K562 (cell line): ENCODE data around the gene CDSN. TPM values are rescaled to one million over a fixed set of nuclear protein-coding genes. Genes with fewer than 3 reads are reported as not detected.

ENCODE experiments used
- ATAC-seq: fragments of 200-7000 bp; cut with Tn5 transposase; 3 replicates; pipeline ENCODE4 v1.9.1; 2020; ENCODE audit warnings: moderate library complexity
- BruUV-seq: library from RNA; stranded (reverse); fragments of 400-500 nt; replicated peaks from 2 replicates; lab custom pipeline; 2021; lab: Mats Ljungman, UMichigan
- CTCF ChIA-PET: fragments of 300-600 bp; formaldehyde crosslinking; extraction: SDS; loops from one replicate; lab custom pipeline; 2021; ENCODE audit warnings: low intra/inter-chr PET ratio; lab: Yijun Ruan, JAX
- POLR2A ChIA-PET: fragments of 300-600, 350-650 bp; sonication (Branson Sonifier 250); formaldehyde crosslinking; extraction: SDS; loops from one replicate; lab custom pipeline; 2021; ENCODE audit warnings: antibody characterized with exemption, inconsistent platforms; lab: Yijun Ruan, JAX
- DNase-seq, 4 experiments: peaks; one replicate each; pipeline versions ENCODE4 v3.0.0 to v3.0.0-alpha.2; 2011 to 2018; ENCODE audit warnings: low spot score in 3 of 4, mixed read lengths in 3 of 4; ENCODE audit errors: extremely low read depth in 1 of 4
- FAIRE-seq: peaks from 2 replicates; lab custom pipeline; 2011; peaks lifted over from hg19 to GRCh38; lab: Jason Lieb, UNC
- H2AFZ ChIP-seq: 2 replicates; pipeline ENCODE4 v1.6.0; 2011; ENCODE audit warnings: low read depth, low read length, control low read depth, inconsistent platforms
- H3K27ac ChIP-seq: fragments of 200-600 bp; 3 replicates; pipeline ENCODE4 v1.8.0; 2011; ENCODE audit warnings: low read depth, mild to moderate bottlenecking, control low read depth, inconsistent platforms, low read length, moderate library complexity, mixed read lengths; ENCODE audit errors: extremely low read depth
- H3K27me3 ChIP-seq, 2 experiments: fragments of 300-600 bp in 1 of 2; 2 replicates in 1 of 2; 3 replicates in 1 of 2; pipeline versions ENCODE4 v1.6.0 to v1.8.0; 2011; ENCODE audit warnings: inconsistent platforms in 2 of 2, low read length in 2 of 2, mild to moderate bottlenecking in 1 of 2, mixed read lengths in 1 of 2, moderate library complexity in 1 of 2; ENCODE audit not compliant: control insufficient read depth in 2 of 2, insufficient read depth in 2 of 2
- H3K36me3 ChIP-seq: fragments of 300-600 bp; 3 replicates; pipeline ENCODE4 v1.8.0; 2011; ENCODE audit warnings: mild to moderate bottlenecking, low read length, inconsistent platforms; ENCODE audit not compliant: control insufficient read depth, insufficient read depth
- H3K4me1 ChIP-seq, 2 experiments: fragments of 200-600 bp in 1 of 2; replicated peaks in 1 of 2; 2 replicates in 1 of 2; 3 replicates in 1 of 2; pipeline versions ENCODE4 v1.5.1 to v1.8.0; 2011; ENCODE audit warnings: inconsistent platforms in 2 of 2, low read length in 2 of 2, mild to moderate bottlenecking in 1 of 2, mixed read lengths in 1 of 2, moderate library complexity in 1 of 2; ENCODE audit not compliant: control insufficient read depth in 2 of 2, insufficient read depth in 2 of 2
- H3K4me2 ChIP-seq: 2 replicates; pipeline ENCODE4 v1.6.1; 2011; ENCODE audit warnings: low read length, control low read depth, inconsistent platforms, mixed read lengths; ENCODE audit not compliant: insufficient read depth
- H3K4me3 ChIP-seq: fragments of 200-600 bp; sonication (generic), shearing (Covaris generic); 2 replicates; pipeline ENCODE4 v1.5.1; 2016; ENCODE audit warnings: control low read depth, inconsistent platforms
- H3K79me2 ChIP-seq: fragments of 200-600 bp; 3 replicates; pipeline ENCODE4 v1.8.0; 2011; ENCODE audit warnings: low read length, inconsistent platforms; ENCODE audit not compliant: control insufficient read depth, insufficient read depth
- H3K9ac ChIP-seq, 2 experiments: 2 replicates each; pipeline versions ENCODE4 v1.6.0 to v1.6.1; 2011; ENCODE audit warnings: low read depth in 2 of 2, low read length in 2 of 2, control low read depth in 1 of 2, inconsistent platforms in 1 of 2, mild to moderate bottlenecking in 1 of 2, mixed read lengths in 1 of 2; ENCODE audit not compliant: insufficient read depth in 1 of 2
- H3K9me1 ChIP-seq: one replicate; pipeline ENCODE4 v1.6.0; 2011; ENCODE audit warnings: inconsistent platforms, mild to moderate bottlenecking, low read length, moderate library complexity; ENCODE audit not compliant: control insufficient read depth, insufficient read depth
- H3K9me3 ChIP-seq: replicated peaks from 2 replicates; pipeline ENCODE4 v1.5.1; 2011; ENCODE audit warnings: low read depth, low read length, inconsistent platforms; ENCODE audit not compliant: control insufficient read depth, insufficient read depth
- H4K20me1 ChIP-seq: replicated peaks from 2 replicates; pipeline ENCODE4 v1.6.1; 2011; ENCODE audit warnings: low read length, inconsistent platforms, mixed read lengths; ENCODE audit not compliant: control insufficient read depth, insufficient read depth
- ASH1L ChIP-seq: fragments of 450-650 bp; IDR thresholded peaks from 2 replicates; pipeline ENCODE4 v1.6.1; 2018; ENCODE audit warnings: borderline replicate concordance, mild to moderate bottlenecking, low read depth; ENCODE audit not compliant: partially characterized antibody
- CBX1 ChIP-seq: sonication (generic); IDR thresholded peaks from 2 replicates; pipeline ENCODE4 v1.6.1; 2016; ENCODE audit warnings: antibody characterized with exemption, low read depth, mild to moderate bottlenecking
- ETV6 ChIP-seq, 3 experiments: fragments of 150-350 bp in 1 of 3; sonication (generic) in 1 of 3; formaldehyde crosslinking in 1 of 3; IDR thresholded peaks; 2 replicates each; pipeline versions ENCODE4 v1.6.1 to v1.8.0; 2014 to 2022; ENCODE audit warnings: borderline replicate concordance in 2 of 3, low read depth in 2 of 3, antibody characterized with exemption in 1 of 3, low read length in 1 of 3, mild to moderate bottlenecking in 1 of 3, missing genetic modification reagents in 1 of 3
- GTF3C2 ChIP-seq: IDR thresholded peaks from 3 replicates; pipeline ENCODE4 v1.6.1; 2011; ENCODE audit warnings: borderline replicate concordance, mild to moderate bottlenecking, moderate library complexity; ENCODE audit not compliant: insufficient read length; ENCODE audit errors: extremely low read depth
- MAFF ChIP-seq: IDR thresholded peaks from 2 replicates; pipeline ENCODE4 v1.6.1; 2012; ENCODE audit warnings: low read length, improper control_type of control experiment
- NR2F6 ChIP-seq: fragments of 450-650 bp; formaldehyde crosslinking; IDR thresholded peaks from 2 replicates; pipeline ENCODE4 v1.4.0; 2020; ENCODE audit warnings: mild to moderate bottlenecking
- RBM15 ChIP-seq: fragments of 200-400 bp; formaldehyde crosslinking; IDR thresholded peaks from 2 replicates; pipeline ENCODE4 v1.6.1; 2018; ENCODE audit warnings: mild to moderate bottlenecking, low read length, moderate library complexity; ENCODE audit not compliant: insufficient read depth
- ZBTB8A ChIP-seq: fragments of 450-650 bp; IDR thresholded peaks from 2 replicates; pipeline ENCODE4 v1.6.1; 2018; ENCODE audit warnings: mild to moderate bottlenecking, moderate library complexity; ENCODE audit not compliant: partially characterized antibody
- WGBS: fragments of 100-300 bp; shearing (Covaris generic); methylation state at CpG from one replicate; pipeline ENCODE4 v1.1.6; 2016; ENCODE audit warnings: low coverage, mixed read lengths; ENCODE audit not compliant: insufficient coverage; ENCODE audit errors: missing lambda C conversion rate; 5-methylcytosine and 5-hydroxymethylcytosine counted together
- in situ Hi-C: fragments of 300-500 bp; cut with MboI; formaldehyde crosslinking; loops from 4 replicates; pipeline ENCODE4 v1.15.0; 2018; ENCODE audit warnings: inconsistent platforms, mixed read lengths
- intact Hi-C: fragments of 100-400 bp; cut with micrococcal nuclease; formaldehyde crosslinking; loops from 2 replicates; pipeline ENCODE4 v1.14.2; 2022
- polyA plus RNA-seq, 8 experiments: library from polyadenylated mRNA; depleted of rRNA in 4 of 8; stranded (reverse) in 5 of 8; unstranded in 3 of 8; fragments of >200 nt; fragmentation: Nextera tagmentation in 2 of 8; fragmentation: Illumina TruSeq in 1 of 8; extraction: Ambion mirVana in 2 of 8; extraction: Trizol in 1 of 8; gene quantifications; 2 replicates each; pipeline versions ENCODE4 v1.2.1 to v1.2.3, GENCODE V29; 2011 to 2014; ENCODE audit warnings: inconsistent platforms in 1 of 8, missing spikeins in 1 of 8
- total RNA-seq, 7 experiments: library from RNA; depleted of rRNA in 6 of 7; stranded (reverse); fragments of >200 nt in 6 of 7; fragmentation: Illumina TruSeq in 2 of 7; extraction: Trizol in 2 of 7; gene quantifications; 2 replicates each; pipeline versions ENCODE4 v1.2.1 to v1.2.3, GENCODE V29; 2011 to 2021; ENCODE audit warnings: low replicate concordance in 1 of 7
- TF ChIP-seq, protein P1 (sequence below): fragments of 450-650 bp; formaldehyde crosslinking; conservative IDR thresholded peaks from 2 replicates; pipeline ENCODE4 v1.4.0; 2022; ENCODE audit warnings: mild to moderate bottlenecking, missing genetic modification characterization

Gene CDSN
- total and polyA plus RNA-seq, 9 of the 15 experiments (the other 6 are each of a cell fraction or from before 2014, with no cell fraction given), result not detected

DNA sequence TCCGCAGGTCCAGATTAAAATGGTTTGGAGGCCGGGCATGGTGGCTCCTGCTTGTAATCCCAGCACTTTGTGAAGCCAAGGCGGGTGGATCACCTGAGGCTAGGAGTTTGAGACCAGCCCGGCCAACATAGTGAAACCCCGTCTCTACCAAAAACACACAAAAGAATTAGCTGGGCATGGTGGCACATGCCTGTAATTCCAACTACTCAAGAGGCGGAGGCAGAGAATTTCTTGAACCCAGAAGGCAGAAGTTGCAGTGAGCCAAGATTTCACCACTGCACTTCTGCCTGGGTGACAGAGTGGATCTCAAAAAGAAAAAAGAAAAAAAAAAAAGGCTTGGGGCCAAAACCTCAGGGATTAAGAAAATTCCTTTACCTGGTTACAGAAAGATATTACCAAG lies 38.4 kb downstream of the CDSN start:
- no peak for ATAC-seq
- TF ChIP-seq, protein P1, sequence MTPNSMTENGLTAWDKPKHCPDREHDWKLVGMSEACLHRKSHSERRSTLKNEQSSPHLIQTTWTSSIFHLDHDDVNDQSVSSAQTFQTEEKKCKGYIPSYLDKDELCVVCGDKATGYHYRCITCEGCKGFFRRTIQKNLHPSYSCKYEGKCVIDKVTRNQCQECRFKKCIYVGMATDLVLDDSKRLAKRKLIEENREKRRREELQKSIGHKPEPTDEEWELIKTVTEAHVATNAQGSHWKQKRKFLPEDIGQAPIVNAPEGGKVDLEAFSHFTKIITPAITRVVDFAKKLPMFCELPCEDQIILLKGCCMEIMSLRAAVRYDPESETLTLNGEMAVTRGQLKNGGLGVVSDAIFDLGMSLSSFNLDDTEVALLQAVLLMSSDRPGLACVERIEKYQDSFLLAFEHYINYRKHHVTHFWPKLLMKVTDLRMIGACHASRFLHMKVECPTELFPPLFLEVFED (CRISPR knock-in tag), result no peak
- TF ChIP-seq NR2F6 (no peak), MAFF (no peak), ASH1L (no peak), CBX1 (no peak), ETV6 (IDR thresholded peaks at IDR 0.05; ENCODE audit: borderline replicate concordance in 1 of 2, low read depth in 2 of 2, low read length in 1 of 2) (no peak), ETV6 (CRISPR knock-in tag; IDR thresholded peaks at IDR 0.05; ENCODE audit: borderline replicate concordance) (no peak), ZBTB8A (no peak), GTF3C2 (no peak), RBM15 (no peak)
- TF ChIP-seq, all 486 proteins: peak for 0
- no peak overlapping the region for H3K27ac ChIP-seq
- H3K36me3 ChIP-seq, result no peaks in the 10 kb centered on the region
- FAIRE-seq (no peak), DNase-seq (no peak)
- no peaks in the 10 kb centered on the region for H4K20me1 ChIP-seq
- CTCF ChIA-PET, result interaction anchor here (0.7 to 3.1 kb wide), 2 partner anchors 166 to 355 kb away, joined by 3 to 19 read pairs; no protein-coding TSS in a partner anchor
- H3K9ac ChIP-seq, result no peak overlapping the region
- intact Hi-C loops (loop anchor here (5.0 kb wide), 2 partner anchors 205 to 340 kb away; partner anchors contain the start of genes FLOT1 and IER3), in situ Hi-C loops (loop anchor here (10.0 kb wide), 1 partner anchor 407 kb away; the partner anchor contains the start of gene DHX16)
- no peaks in the 10 kb centered on the region for H3K27me3 ChIP-seq
- H3K4me2 ChIP-seq, result no peak overlapping the region
- no peak overlapping the region for H2AFZ ChIP-seq
- peaks cover 12 to 14% of the 10 kb centered on the region in 2 experiments for H3K4me1 ChIP-seq
- no peaks in the 10 kb centered on the region for H3K9me3 ChIP-seq
- H3K9me1 ChIP-seq, result no peaks in the 10 kb centered on the region
- no peak overlapping the region for H3K4me3 ChIP-seq
- no peaks in the 10 kb centered on the region for H3K79me2 ChIP-seq
- no TSS peak for BruUV-seq
- 30% methylated on average over 6 of the region's 6 CpGs for WGBS
- POLR2A ChIA-PET, result interaction anchor here (0.7 to 1.2 kb wide), 4 partner anchors 11 to 260 kb away, joined by 3 to 5 read pairs (median 3); no protein-coding TSS in a partner anchor
